Lower lobe of right lung (tissue), 2 donors: ENCODE data around the gene CCNT2. TPM values are rescaled to one million over a fixed set of nuclear protein-coding genes. Genes with fewer than 3 reads are reported as not detected.

Experiments used
- ATAC-seq, 2 donors: fragments of 200-7000 bp; cut with Tn5 transposase; one replicate each; pipeline ENCODE4 v1.9.1; 2020 to 2022; ENCODE audit warnings: mild to moderate bottlenecking in 2 of 2, moderate library complexity in 2 of 2
- DNase-seq: peaks from one replicate; pipeline ENCODE4 v3.0.0-alpha.2; 2020
- H3K27ac ChIP-seq: fragments of 200-600 bp; one replicate; pipeline ENCODE4 v1.8.0; 2022
- H3K27me3 ChIP-seq: fragments of 200-600 bp; one replicate; pipeline ENCODE4 v1.8.0; 2022; ENCODE audit warnings: low read depth
- H3K36me3 ChIP-seq: fragments of 200-600 bp; one replicate; pipeline ENCODE4 v1.8.0; 2022; ENCODE audit warnings: mild to moderate bottlenecking
- H3K4me1 ChIP-seq: fragments of 200-600 bp; one replicate; pipeline ENCODE4 v1.8.0; 2022
- H3K4me3 ChIP-seq: fragments of 200-600 bp; one replicate; pipeline ENCODE4 v1.8.0; 2022; ENCODE audit warnings: mild to moderate bottlenecking
- H3K9me3 ChIP-seq: fragments of 200-600 bp; one replicate; pipeline ENCODE4 v1.8.0; 2022
- CTCF ChIP-seq: fragments of 200-600 bp; IDR thresholded peaks from one replicate; pipeline ENCODE4 v1.8.0; 2022; ENCODE audit warnings: antibody characterized with exemption, mild to moderate bottlenecking
- intact Hi-C: fragments of 100-400 bp; cut with DNase I; formaldehyde crosslinking; loops from one replicate; pipeline ENCODE4 v1.11.0; 2022
- total RNA-seq: library from RNA; stranded (reverse); fragmentation: NEBNext Ultra II Directional; extraction: Animal tissue kit (Norgen Biotek cat#: 25700); gene quantifications from one replicate; pipeline ENCODE4 v1.2.1, GENCODE V29; 2021
- donor health status: DM: no; HTN: yes; CAD: no; lungs with severe emphysema.

Gene CCNT2
- total RNA-seq, 1 donor from 2014 or later: 44.0 TPM

- no peak for ATAC-seq
- Histone ChIP-seq H3K4me3 (no peak overlapping the region), H3K36me3 (no peaks in the 10 kb centered on the region), H3K27me3 (no peaks in the 10 kb centered on the region), H3K9me3 (no peaks in the 10 kb centered on the region), H3K4me1 (no peaks in the 10 kb centered on the region), H3K27ac (no peak overlapping the region)
- DNase-seq: no peak
- no peak for TF ChIP-seq CTCF
- intact Hi-C loops: no loop called here
Measured at GRCh38 chr2:134883552-134884293, 34.9 kb upstream of the CCNT2 start.

DNA sequence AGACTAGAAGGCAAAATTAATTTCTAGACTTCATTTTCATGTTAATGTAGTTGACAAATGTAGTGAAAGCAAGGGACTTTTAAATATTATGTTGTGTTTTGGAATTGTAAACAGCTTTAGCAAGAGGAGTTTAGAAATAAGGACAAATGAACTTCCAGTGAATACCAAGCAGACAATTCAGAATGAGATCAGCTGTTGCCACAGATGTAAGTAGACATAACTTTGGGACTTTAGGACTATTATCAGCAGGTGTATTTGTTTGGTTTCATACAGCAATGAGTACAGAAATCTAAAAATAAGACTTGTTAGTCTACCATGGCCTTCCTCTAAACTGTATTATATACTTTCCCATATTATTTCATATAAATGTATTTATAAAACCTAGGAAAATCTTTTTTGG is 34.2 kb upstream of the CCNT2 start:
- Histone ChIP-seq H3K4me3 (no peak overlapping the region), H3K9me3 (no peaks in the 10 kb centered on the region), H3K27ac (no peak overlapping the region), H3K4me1 (no peaks in the 10 kb centered on the region), H3K27me3 (no peaks in the 10 kb centered on the region), H3K36me3 (no peaks in the 10 kb centered on the region)
- intact Hi-C loops: no loop called here
- no peak for DNase-seq
- ATAC-seq: no peak
- TF ChIP-seq CTCF: no peak

GRCh38 chr2:134892282-134893035 is 26.2 kb upstream of the CCNT2 start:
- intact Hi-C loops: no loop called here
- H3K9me3 ChIP-seq: no peaks in the 10 kb centered on the region
- H3K4me3 ChIP-seq: no peak overlapping the region
- H3K27me3 ChIP-seq: no peaks in the 10 kb centered on the region
- DNase-seq (no peak), ATAC-seq (no peak)
- no peak for TF ChIP-seq CTCF
- H3K4me1 ChIP-seq: no peaks in the 10 kb centered on the region
- no peak overlapping the region for H3K27ac ChIP-seq
- no peaks in the 10 kb centered on the region for H3K36me3 ChIP-seq

DNA sequence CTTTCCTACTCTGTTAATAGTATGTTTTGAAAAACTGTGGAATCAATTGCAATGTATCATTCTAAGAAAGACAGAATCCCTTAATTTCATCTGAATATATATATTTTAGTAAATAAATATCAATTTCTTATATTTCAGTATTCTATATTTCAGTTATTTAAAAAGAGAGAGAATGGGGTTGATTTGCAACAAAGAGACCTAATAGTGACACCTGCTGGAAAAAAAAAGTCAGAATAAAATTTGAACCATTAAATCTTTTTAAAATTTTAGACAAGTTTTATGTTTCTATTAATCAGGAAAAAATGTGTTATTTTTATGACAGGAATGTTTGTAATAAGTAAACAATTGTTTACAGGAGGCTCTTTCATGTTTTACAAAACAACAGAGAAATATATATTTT is 20.7 kb upstream of the CCNT2 start:
- TF ChIP-seq CTCF: peak; percentile 39

DNA sequence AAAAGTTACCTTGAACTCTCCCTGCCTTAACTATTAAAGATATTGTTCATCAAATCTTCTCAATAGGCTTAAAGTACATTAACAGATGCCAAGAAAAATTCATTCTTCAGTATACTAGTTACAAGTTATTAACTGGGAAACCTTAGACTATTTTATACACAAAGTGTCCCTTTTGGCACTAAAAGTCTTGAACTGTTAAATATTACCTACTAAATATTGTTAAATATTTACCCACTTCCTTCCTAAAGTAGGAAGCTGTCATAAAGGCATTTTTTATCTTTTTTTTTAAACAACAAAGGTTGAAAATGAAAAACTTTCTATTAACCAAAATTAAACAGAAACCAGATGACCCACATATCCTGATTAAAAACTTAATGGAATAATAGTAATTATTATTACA is 19.4 kb upstream of the CCNT2 start:
- intact Hi-C loops: no loop called here
- Histone ChIP-seq H3K27ac (no peak overlapping the region), H3K4me1 (no peaks in the 10 kb centered on the region), H3K36me3 (no peaks in the 10 kb centered on the region), H3K27me3 (no peaks in the 10 kb centered on the region), H3K4me3 (no peak overlapping the region), H3K9me3 (no peaks in the 10 kb centered on the region)
- ATAC-seq (no peak), DNase-seq (no peak)
- no peak for TF ChIP-seq CTCF

More for the DNA sequence above, 20.7 kb upstream of the CCNT2 start:
- H3K4me1 ChIP-seq: no peaks in the 10 kb centered on the region
- H3K27ac ChIP-seq: no peak overlapping the region
- ATAC-seq (no peak), DNase-seq (no peak)
- no peaks in the 10 kb centered on the region for H3K36me3 ChIP-seq
- intact Hi-C loops: no loop called here
- no peak overlapping the region for H3K4me3 ChIP-seq
- no peaks in the 10 kb centered on the region for H3K9me3 ChIP-seq
- H3K27me3 ChIP-seq: no peaks in the 10 kb centered on the region
